H1 (cell line): ENCODE data around the gene LPXN. TPM values are rescaled to one million over a fixed set of nuclear protein-coding genes. Genes with fewer than 3 reads are reported as not detected.

Experiments used
- CTCF ChIA-PET: fragments of 300-600 bp; sonication (Branson Sonifier 250); formaldehyde crosslinking; loops from one replicate; lab custom pipeline; 2021; ENCODE audit not compliant: partially characterized antibody; lab: Charles Lee
- POLR2A ChIA-PET: fragments of 300-600 bp; sonication (Branson Sonifier 250); formaldehyde crosslinking; loops from one replicate; lab custom pipeline; 2021; ENCODE audit warnings: inconsistent platforms; ENCODE audit not compliant: partially characterized antibody; lab: Charles Lee
- DNase-seq, 2 experiments: peaks; one replicate each; pipeline versions ENCODE4 v3.0.0 to v3.0.0-alpha.2; 2010 to 2022; ENCODE audit warnings: low spot score in 2 of 2, low read depth in 1 of 2, mixed read lengths in 1 of 2
- FAIRE-seq: peaks from 2 replicates; lab custom pipeline; 2011; peaks lifted over from hg19 to GRCh38; lab: Jason Lieb, UNC
- H2AFZ ChIP-seq: 2 replicates; pipeline ENCODE4 v1.8.1; 2012; ENCODE audit warnings: low read length, inconsistent platforms
- H2AK5ac ChIP-seq: 2 replicates; pipeline ENCODE4 v1.6.1; 2013; ENCODE audit warnings: low read depth, low read length
- H2BK120ac ChIP-seq: replicated peaks from 2 replicates; pipeline ENCODE3; 2013; ENCODE audit warnings: low read depth, low read length, inconsistent platforms
- H2BK12ac ChIP-seq: 2 replicates; pipeline ENCODE4 v1.6.1; 2013; ENCODE audit warnings: low read depth, low read length
- H2BK15ac ChIP-seq: 2 replicates; pipeline ENCODE4 v1.6.1; 2013; ENCODE audit warnings: low read length
- H2BK20ac ChIP-seq: 2 replicates; pipeline ENCODE4 v1.6.1; 2013; ENCODE audit warnings: low read length
- H2BK5ac ChIP-seq: 2 replicates; pipeline ENCODE4 v1.6.1; 2013; ENCODE audit warnings: low read depth, low read length
- H3K14ac ChIP-seq: 2 replicates; pipeline ENCODE4 v1.6.1; 2013; ENCODE audit warnings: inconsistent platforms; ENCODE audit not compliant: insufficient read length
- H3K18ac ChIP-seq: 2 replicates; pipeline ENCODE4 v1.6.1; 2013; ENCODE audit warnings: low read length; ENCODE audit errors: extremely low read depth
- H3K23ac ChIP-seq: 2 replicates; pipeline ENCODE4 v1.6.1; 2013; ENCODE audit warnings: inconsistent platforms; ENCODE audit not compliant: insufficient read length
- H3K23me2 ChIP-seq: 2 replicates; pipeline ENCODE4 v1.6.1; 2013; ENCODE audit warnings: low read depth, low read length
- H3K27ac ChIP-seq: 2 replicates; pipeline ENCODE4 v1.6.1; 2011; ENCODE audit warnings: low read depth, low read length, inconsistent platforms
- H3K27me3 ChIP-seq, 4 experiments: replicated peaks in 1 of 4; 1 replicate in 1 of 4; 2 replicates in 3 of 4; pipeline versions ENCODE4 v1.6.1 to v1.8.1; 2011 to 2013; ENCODE audit warnings: low read length in 3 of 4, mild to moderate bottlenecking in 3 of 4, inconsistent platforms in 2 of 4, mixed read lengths in 2 of 4, moderate library complexity in 1 of 4; ENCODE audit not compliant: control insufficient read depth in 3 of 4, insufficient read depth in 3 of 4; ENCODE audit errors: extremely low read depth in 1 of 4
- H3K36me3 ChIP-seq, 4 experiments: 2 replicates each; pipeline versions ENCODE4 v1.6.1 to v1.8.1; 2011 to 2013; ENCODE audit warnings: mild to moderate bottlenecking in 4 of 4, low read length in 3 of 4, moderate library complexity in 2 of 4, control low read depth in 1 of 4, inconsistent platforms in 1 of 4; ENCODE audit not compliant: insufficient read depth in 4 of 4, control insufficient read depth in 2 of 4
- H3K4ac ChIP-seq: replicated peaks from 2 replicates; pipeline ENCODE3; 2013; ENCODE audit warnings: low read length, low read depth, mixed read lengths, inconsistent platforms; ENCODE audit not compliant: insufficient read length
- H3K4me1 ChIP-seq, 4 experiments: replicated peaks in 1 of 4; 1 replicate in 1 of 4; 2 replicates in 3 of 4; pipeline versions ENCODE4 v1.6.1 to v1.8.1; 2011 to 2013; ENCODE audit warnings: low read length in 3 of 4, inconsistent platforms in 2 of 4, mixed read lengths in 1 of 4; ENCODE audit not compliant: insufficient read depth in 4 of 4, control insufficient read depth in 3 of 4
- H3K4me2 ChIP-seq, 2 experiments: 2 replicates each; pipeline versions ENCODE4 v1.6.1 to v1.8.1; 2011 to 2013; ENCODE audit warnings: low read depth in 2 of 2, low read length in 2 of 2, control low read depth in 1 of 2, inconsistent platforms in 1 of 2, mild to moderate bottlenecking in 1 of 2; ENCODE audit not compliant: insufficient read depth in 1 of 2
- H3K4me3 ChIP-seq, 4 experiments: fragments of 200-600, 300-600 bp in 1 of 4; sonication (generic), shearing (Covaris generic), sonication (Bioruptor Twin) in 1 of 4; 2 replicates each; pipeline versions ENCODE4 v1.5.1 to v1.8.1; 2011 to 2016; ENCODE audit warnings: low read length in 4 of 4, low read depth in 3 of 4, control low read depth in 2 of 4, inconsistent platforms in 2 of 4, mild to moderate bottlenecking in 2 of 4, mixed read lengths in 1 of 4, moderate library complexity in 1 of 4; ENCODE audit not compliant: insufficient read depth in 2 of 4; ENCODE audit errors: extremely low read depth in 1 of 4
- H3K56ac ChIP-seq: replicated peaks from 2 replicates; pipeline ENCODE3; 2013; ENCODE audit warnings: low read depth, mild to moderate bottlenecking, mixed read lengths, low read length, inconsistent platforms; ENCODE audit not compliant: insufficient read length
- H3K79me1 ChIP-seq: 2 replicates; pipeline ENCODE4 v1.6.1; 2013; ENCODE audit warnings: low read depth, low read length, control low read depth
- H3K79me2 ChIP-seq, 2 experiments: 2 replicates each; pipeline versions ENCODE4 v1.6.1 to v1.8.1; 2012 to 2013; ENCODE audit warnings: low read length in 2 of 2, mild to moderate bottlenecking in 2 of 2, inconsistent platforms in 1 of 2; ENCODE audit not compliant: insufficient read depth in 2 of 2, control insufficient read depth in 1 of 2
- H3K9ac ChIP-seq, 4 experiments: replicated peaks in 1 of 4; 1 replicate in 1 of 4; 2 replicates in 3 of 4; pipeline versions ENCODE4 v1.6.1 to v1.8.1; 2011 to 2013; ENCODE audit warnings: low read depth in 3 of 4, low read length in 3 of 4, control low read depth in 2 of 4, mild to moderate bottlenecking in 2 of 4, moderate library complexity in 2 of 4, inconsistent platforms in 1 of 4; ENCODE audit errors: extremely low read depth in 1 of 4
- H3K9me3 ChIP-seq, 2 experiments: 2 replicates each; pipeline versions ENCODE4 v1.6.1 to v1.8.1; 2012 to 2013; ENCODE audit warnings: mild to moderate bottlenecking in 2 of 2, moderate library complexity in 2 of 2, control low read depth in 1 of 2, inconsistent platforms in 1 of 2, low read depth in 1 of 2, low read length in 1 of 2, mixed read lengths in 1 of 2; ENCODE audit not compliant: insufficient read depth in 2 of 2
- H4K20me1 ChIP-seq, 2 experiments: replicated peaks in 1 of 2; 2 replicates each; pipeline versions ENCODE3 to v1.8.1; 2011 to 2013; ENCODE audit warnings: inconsistent platforms in 2 of 2, low read length in 2 of 2, mild to moderate bottlenecking in 1 of 2; ENCODE audit not compliant: insufficient read depth in 2 of 2, control insufficient read depth in 1 of 2
- H4K5ac ChIP-seq: 2 replicates; pipeline ENCODE4 v1.6.1; 2013; ENCODE audit warnings: low read length, low read depth, mixed read lengths, inconsistent platforms; ENCODE audit not compliant: insufficient read length
- H4K8ac ChIP-seq: 2 replicates; pipeline ENCODE4 v1.8.0; 2013; ENCODE audit warnings: mild to moderate bottlenecking, moderate library complexity, low read length, inconsistent platforms; ENCODE audit not compliant: insufficient read depth; ENCODE audit errors: extremely low read depth
- H4K91ac ChIP-seq: replicated peaks from 2 replicates; pipeline ENCODE3; 2013; ENCODE audit warnings: low read length, mixed read lengths, inconsistent platforms; ENCODE audit not compliant: insufficient read length
- BCL11A ChIP-seq, 2 experiments: IDR thresholded peaks; one replicate each; pipeline ENCODE4 v1.6.1; 2011; ENCODE audit warnings: low read depth in 2 of 2, low read length in 2 of 2, mild to moderate bottlenecking in 2 of 2
- FOSL1 ChIP-seq: IDR thresholded peaks from 2 replicates; pipeline ENCODE4 v1.6.1; 2011; ENCODE audit warnings: mild to moderate bottlenecking, low read depth, low read length, moderate library complexity; ENCODE audit not compliant: insufficient read depth
- JUN ChIP-seq: IDR thresholded peaks from 2 replicates; pipeline ENCODE4 v1.6.1; 2011; ENCODE audit warnings: low read depth, mild to moderate bottlenecking, improper control_type of control experiment, low read length
- KDM5A ChIP-seq: fragments of 200-600 bp; IDR thresholded peaks from 2 replicates; pipeline ENCODE4 v1.7.1; 2012; ENCODE audit warnings: mild to moderate bottlenecking, low read length, inconsistent platforms, mixed read lengths
- POLR2A ChIP-seq, 2 experiments: IDR thresholded peaks; 1 replicate in 1 of 2; 2 replicates in 1 of 2; pipeline ENCODE4 v1.6.1; 2011; ENCODE audit warnings: low read depth in 2 of 2, low read length in 2 of 2, mild to moderate bottlenecking in 2 of 2; ENCODE audit errors: control extremely low read depth in 1 of 2
- POLR2AphosphoS5 ChIP-seq: IDR thresholded peaks from 2 replicates; pipeline ENCODE4 v1.6.1; 2011; ENCODE audit warnings: low read depth, low read length
- RNF2 ChIP-seq: fragments of 200-900, 300-1000 bp; sonication (generic); IDR thresholded peaks from 2 replicates; pipeline ENCODE4 v1.7.1; 2016; ENCODE audit warnings: borderline replicate concordance, low read depth, mild to moderate bottlenecking, antibody characterized with exemption, low read length; ENCODE audit not compliant: poor library complexity, severe bottlenecking; ENCODE audit errors: missing control alignments
- RXRA ChIP-seq: IDR thresholded peaks from 2 replicates; pipeline ENCODE4 v1.6.1; 2011; ENCODE audit warnings: low read depth, mild to moderate bottlenecking, low read length, moderate library complexity; ENCODE audit not compliant: insufficient read depth
- TBP ChIP-seq: IDR thresholded peaks from 2 replicates; pipeline ENCODE4 v1.6.1; 2011; ENCODE audit warnings: low read depth, low read length, improper control_type of control experiment
- ZNF274 ChIP-seq: IDR thresholded peaks from 2 replicates; pipeline ENCODE4 v1.7.0; 2012; ENCODE audit warnings: low read length, borderline replicate concordance; ENCODE audit errors: extremely low read depth
- WGBS, 2 experiments: shearing (Covaris generic) in 1 of 2; methylation state at CpG; one replicate each; pipeline versions ENCODE4 v1.1.6 to v1.1.7; 2013 to 2015; ENCODE audit warnings: low lambda C conversion rate in 2 of 2, mixed read lengths in 2 of 2, inconsistent platforms in 1 of 2, low coverage in 1 of 2, missing lambda C conversion rate in 1 of 2; ENCODE audit not compliant: insufficient replicate concordance in 2 of 2, insufficient coverage in 1 of 2, insufficient read length in 1 of 2; ENCODE audit errors: extremely low coverage in 1 of 2, missing lambda C conversion rate in 1 of 2; 5-methylcytosine and 5-hydroxymethylcytosine counted together
- polyA plus RNA-seq, 7 experiments: library from polyadenylated mRNA; depleted of rRNA in 3 of 7; stranded (reverse) in 5 of 7; unstranded in 2 of 7; fragments of >200 nt in 5 of 7; fragments of 200-250 nt in 2 of 7; gene quantifications; 1 replicate in 5 of 7; 2 replicates in 1 of 7; 4 replicates in 1 of 7; pipeline versions ENCODE4 v1.2.1 to v1.2.3, GENCODE V29; 2011 to 2013; ENCODE audit warnings: missing spikeins in 2 of 7, mixed read lengths in 2 of 7
- total RNA-seq: library from RNA; stranded (reverse); fragmentation: NEBNext Ultra II Directional; extraction: Animal tissue kit (Norgen Biotek cat#: 25700); gene quantifications from 2 replicates; pipeline ENCODE4 v1.2.1, GENCODE V29; 2021
- TF ChIP-seq, protein P1 (sequence below): IDR thresholded peaks from 2 replicates; pipeline ENCODE4 v1.6.1; 2012; ENCODE audit warnings: low read length, inconsistent platforms

The LPXN gene
- total and polyA plus RNA-seq, 2 of the 8 experiments (the other 6 are each of a cell fraction or from before 2014, with no cell fraction given): 1.4 to 2.7 TPM

DNA sequence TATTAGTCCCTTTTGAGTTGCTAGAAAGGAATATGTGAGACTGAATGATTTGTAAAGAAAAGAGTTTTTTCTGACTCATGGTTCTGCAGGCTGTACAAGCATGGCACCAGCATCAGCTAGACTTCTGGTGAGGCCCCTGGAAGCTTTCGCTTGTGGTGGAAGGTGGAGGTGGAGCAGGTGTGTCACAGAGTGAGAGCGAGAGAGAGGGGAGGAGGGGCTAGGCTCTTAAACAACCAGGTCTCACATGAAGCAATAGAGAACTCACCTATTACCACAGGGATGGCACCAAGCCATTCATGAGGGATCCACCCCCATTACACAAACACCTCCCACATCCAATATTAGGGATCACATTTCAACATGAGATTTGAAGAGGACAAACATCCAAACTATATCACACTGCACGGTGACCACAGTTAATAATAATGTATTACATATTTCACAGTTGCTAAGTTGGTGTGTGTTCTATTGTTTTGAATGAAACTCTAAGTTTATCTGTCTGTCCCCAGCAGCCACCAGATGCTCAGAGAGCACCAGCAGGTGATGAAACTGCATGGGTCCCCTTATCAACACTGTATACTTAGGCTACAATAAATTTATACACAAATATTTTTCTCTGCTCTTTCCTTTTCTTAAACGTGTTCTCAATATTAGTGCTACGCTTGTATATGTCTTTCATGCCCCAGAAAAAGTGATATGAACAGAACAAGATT is 17.3 kb upstream of the LPXN start:
- H2BK120ac ChIP-seq: no peak overlapping the region
- H3K27ac ChIP-seq: no peak overlapping the region
- H4K20me1 ChIP-seq: peaks cover 4 to 7% of the 10 kb centered on the region in 2 experiments
- H3K18ac ChIP-seq: no peak overlapping the region
- CTCF ChIA-PET: interaction anchor here (0.7 to 0.8 kb wide), 2 partner anchors 25 to 39 kb away, joined by 3 read pairs; no protein-coding TSS in a partner anchor
- FAIRE-seq (no peak), DNase-seq (no peak)
- no peak overlapping the region for H4K8ac ChIP-seq
- no peak overlapping the region for H3K4me3 ChIP-seq
- H2BK15ac ChIP-seq: no peak overlapping the region
- no peak overlapping the region for H3K23ac ChIP-seq
- H3K56ac ChIP-seq: no peak overlapping the region
- H3K79me2 ChIP-seq: peaks cover 0 to 95% of the 10 kb centered on the region in 2 experiments; a peak in 2 of 4 replicates
- no peak overlapping the region for H2BK5ac ChIP-seq
- no peak overlapping the region for H4K91ac ChIP-seq
- H2BK20ac ChIP-seq: no peak overlapping the region
- H4K5ac ChIP-seq: no peak overlapping the region
- H3K4me2 ChIP-seq: no peak overlapping the region
- H3K9ac ChIP-seq: no peak overlapping the region
- 86% methylated on average over 5 of the region's 5 CpGs; no CpG with 5 or more reads in 1 of the 2 experiments for WGBS, 2 experiments
- peaks cover 0 to 13% (median 0%) of the 10 kb centered on the region in 4 experiments; a peak in 3 of 8 replicates for H3K36me3 ChIP-seq
- no peaks in the 10 kb centered on the region for H3K27me3 ChIP-seq
- no peak overlapping the region for H2AFZ ChIP-seq
- no peak overlapping the region for H2BK12ac ChIP-seq
- H3K4ac ChIP-seq: no peak overlapping the region
- H3K4me1 ChIP-seq: no peaks in the 10 kb centered on the region; a peak in 1 of 7 replicates
- POLR2A ChIA-PET: interaction anchor here (1.1 kb wide), 2 partner anchors 15 to 39 kb away, joined by 3 read pairs; no protein-coding TSS in a partner anchor
- no peaks in the 10 kb centered on the region for H3K9me3 ChIP-seq
- no peak overlapping the region for H2AK5ac ChIP-seq
- no peaks in the 10 kb centered on the region for H3K79me1 ChIP-seq
- H3K23me2 ChIP-seq: no peaks in the 10 kb centered on the region
- no peak overlapping the region for H3K14ac ChIP-seq
- TF ChIP-seq ZNF274: no peak
- TF ChIP-seq POLR2AphosphoS5: no peak
- TF ChIP-seq, protein P1, sequence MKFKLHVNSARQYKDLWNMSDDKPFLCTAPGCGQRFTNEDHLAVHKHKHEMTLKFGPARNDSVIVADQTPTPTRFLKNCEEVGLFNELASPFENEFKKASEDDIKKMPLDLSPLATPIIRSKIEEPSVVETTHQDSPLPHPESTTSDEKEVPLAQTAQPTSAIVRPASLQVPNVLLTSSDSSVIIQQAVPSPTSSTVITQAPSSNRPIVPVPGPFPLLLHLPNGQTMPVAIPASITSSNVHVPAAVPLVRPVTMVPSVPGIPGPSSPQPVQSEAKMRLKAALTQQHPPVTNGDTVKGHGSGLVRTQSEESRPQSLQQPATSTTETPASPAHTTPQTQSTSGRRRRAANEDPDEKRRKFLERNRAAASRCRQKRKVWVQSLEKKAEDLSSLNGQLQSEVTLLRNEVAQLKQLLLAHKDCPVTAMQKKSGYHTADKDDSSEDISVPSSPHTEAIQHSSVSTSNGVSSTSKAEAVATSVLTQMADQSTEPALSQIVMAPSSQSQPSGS: no peak
- TF ChIP-seq JUN: no peak
- no peak for TF ChIP-seq KDM5A
- TF ChIP-seq RNF2: no peak
- TF ChIP-seq FOSL1: no peak
- TF ChIP-seq POLR2A (IDR thresholded peaks at IDR 0.05; ENCODE audit: control extremely low read depth in 1 of 2, low read depth in 2 of 2, low read length in 2 of 2): no peak
- no peak for TF ChIP-seq BCL11A (IDR thresholded peaks at IDR 0.05; ENCODE audit: low read depth in 2 of 2, low read length in 2 of 2)
- no peak for TF ChIP-seq RXRA
- no peak for TF ChIP-seq TBP
